ENCODE data around the gene MEX3A.

Gene MEX3A

GRCh38 chr1:156104065-156104810 is 22.0 kb upstream of the MEX3A start:
- TF ChIP-seq CTCF (IDR thresholded peaks at IDR 0.05; ENCODE audit: insufficient read depth, missing control alignments), result no peak

GRCh38 chr1:156103521-156103947 is 21.3 kb upstream of the MEX3A start:
- FAIRE-seq, result no peak
- TF ChIP-seq CTCF (IDR thresholded peaks at IDR 0.05; ENCODE audit: insufficient read depth, missing control alignments), result no peak
- DNase-seq (ENCODE audit: insufficient read length, low spot score), result no peak

More at GRCh38 chr1:156104065-156104810, 22.0 kb upstream of the MEX3A start:
- no peak for DNase-seq (ENCODE audit: insufficient read length, low spot score)
- FAIRE-seq, result no peak

- TF ChIP-seq CTCF (IDR thresholded peaks at IDR 0.05; ENCODE audit: insufficient read depth, missing control alignments), result no peak
- FAIRE-seq, result no peak
- DNase-seq (ENCODE audit: insufficient read length, low spot score), result no peak
Measured at GRCh38 chr1:156102633-156103511, 20.6 kb upstream of the MEX3A start.

GRCh38 chr1:156101880-156102279 is 19.6 kb upstream of the MEX3A start:
- DNase-seq (ENCODE audit: insufficient read length, low spot score), result no peak
- no peak for FAIRE-seq
- no peak for TF ChIP-seq CTCF (IDR thresholded peaks at IDR 0.05; ENCODE audit: insufficient read depth, missing control alignments)

- FAIRE-seq, result no peak
- TF ChIP-seq CTCF (IDR thresholded peaks at IDR 0.05; ENCODE audit: insufficient read depth, missing control alignments), result no peak
- no peak for DNase-seq (ENCODE audit: insufficient read length, low spot score)
Measured at GRCh38 chr1:156100205-156100995, 18.1 kb upstream of the MEX3A start.

- DNase-seq (ENCODE audit: insufficient read length, low spot score), result no peak
- no peak for FAIRE-seq
- no peak for TF ChIP-seq CTCF (IDR thresholded peaks at IDR 0.05; ENCODE audit: insufficient read depth, missing control alignments)
Measured at GRCh38 chr1:156099282-156099681, 17.0 kb upstream of the MEX3A start.
